C4-2B (cell line): ENCODE data around the gene FAM83F.

Experiments used
- ZFX ChIP-seq: fragments of 450-650 bp; IDR thresholded peaks from 2 replicates; pipeline ENCODE4 v1.6.1; 2017
- TF ChIP-seq, protein P1 (sequence below): fragments of 450-650 bp; conservative IDR thresholded peaks from 2 replicates; pipeline ENCODE4 v1.5.1; 2017; ENCODE audit warnings: mild to moderate bottlenecking

DNA sequence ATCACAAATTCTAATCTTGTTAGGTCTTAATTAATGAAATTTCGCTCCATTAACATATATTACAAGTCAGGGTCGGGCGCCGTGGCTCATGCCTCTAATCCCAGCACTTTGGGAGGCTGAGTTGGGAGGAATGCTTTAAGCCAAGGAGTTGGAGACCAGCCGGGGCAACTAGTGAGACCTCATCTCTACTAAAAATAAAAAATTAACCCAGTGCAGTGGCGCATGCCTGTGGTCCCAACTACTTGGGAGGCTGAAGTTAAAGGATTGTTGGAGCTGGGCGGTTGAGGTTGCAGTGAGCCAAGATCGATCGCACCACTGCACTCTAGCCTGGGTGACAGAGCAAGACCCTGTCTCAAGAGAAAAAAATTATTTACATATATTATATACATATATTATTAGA is 32.7 kb upstream of the FAM83F start:
- TF ChIP-seq, protein P1, sequence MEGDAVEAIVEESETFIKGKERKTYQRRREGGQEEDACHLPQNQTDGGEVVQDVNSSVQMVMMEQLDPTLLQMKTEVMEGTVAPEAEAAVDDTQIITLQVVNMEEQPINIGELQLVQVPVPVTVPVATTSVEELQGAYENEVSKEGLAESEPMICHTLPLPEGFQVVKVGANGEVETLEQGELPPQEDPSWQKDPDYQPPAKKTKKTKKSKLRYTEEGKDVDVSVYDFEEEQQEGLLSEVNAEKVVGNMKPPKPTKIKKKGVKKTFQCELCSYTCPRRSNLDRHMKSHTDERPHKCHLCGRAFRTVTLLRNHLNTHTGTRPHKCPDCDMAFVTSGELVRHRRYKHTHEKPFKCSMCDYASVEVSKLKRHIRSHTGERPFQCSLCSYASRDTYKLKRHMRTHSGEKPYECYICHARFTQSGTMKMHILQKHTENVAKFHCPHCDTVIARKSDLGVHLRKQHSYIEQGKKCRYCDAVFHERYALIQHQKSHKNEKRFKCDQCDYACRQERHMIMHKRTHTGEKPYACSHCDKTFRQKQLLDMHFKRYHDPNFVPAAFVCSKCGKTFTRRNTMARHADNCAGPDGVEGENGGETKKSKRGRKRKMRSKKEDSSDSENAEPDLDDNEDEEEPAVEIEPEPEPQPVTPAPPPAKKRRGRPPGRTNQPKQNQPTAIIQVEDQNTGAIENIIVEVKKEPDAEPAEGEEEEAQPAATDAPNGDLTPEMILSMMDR, result no peak
- TF ChIP-seq ZFX, result no peak
